CD14-positive monocyte (primary cell): Measurements from ENCODE around the gene LDAH. TPM values are rescaled to one million over a fixed set of nuclear protein-coding genes. Genes with fewer than 3 reads are reported as not detected.

Experiments used
- DNase-seq, 3 donors: peaks; one replicate each; pipeline ENCODE4 v3.0.0-alpha.2; 2011 to 2022
- H2AFZ ChIP-seq: 2 replicates; pipeline ENCODE4 v1.6.0; 2012; ENCODE audit warnings: mild to moderate bottlenecking, low read depth, low read length, inconsistent platforms; ENCODE audit not compliant: insufficient read depth, poor library complexity, severe bottlenecking
- H3K27ac ChIP-seq, 2 donors: 1 replicate in 1 of 2; 2 replicates in 1 of 2; pipeline ENCODE4 v1.5.1; 2012 to 2013; ENCODE audit warnings: low read length in 2 of 2, control low read depth in 1 of 2, inconsistent platforms in 1 of 2, low read depth in 1 of 2, mild to moderate bottlenecking in 1 of 2
- H3K27me3 ChIP-seq, 2 donors: one replicate each; pipeline versions ENCODE4 v1.6.0 to v1.6.1; 2011 to 2013; ENCODE audit warnings: low read length in 2 of 2; ENCODE audit not compliant: control insufficient read depth in 2 of 2, insufficient read depth in 2 of 2
- H3K36me3 ChIP-seq, 2 donors: replicated peaks in 1 of 2; 1 replicate in 1 of 2; 2 replicates in 1 of 2; pipeline versions ENCODE4 v1.5.1 to v1.6.1; 2012 to 2013; ENCODE audit warnings: low read length in 2 of 2, control low read depth in 1 of 2, inconsistent platforms in 1 of 2, mild to moderate bottlenecking in 1 of 2; ENCODE audit not compliant: insufficient read depth in 2 of 2, control insufficient read depth in 1 of 2
- H3K4me1 ChIP-seq, 2 donors: 1 replicate in 1 of 2; 2 replicates in 1 of 2; pipeline versions ENCODE4 v1.5.1 to v1.6.1; 2012 to 2013; ENCODE audit warnings: low read length in 2 of 2, control low read depth in 1 of 2, inconsistent platforms in 1 of 2, mild to moderate bottlenecking in 1 of 2, moderate library complexity in 1 of 2; ENCODE audit not compliant: insufficient read depth in 2 of 2, control insufficient read depth in 1 of 2
- H3K4me2 ChIP-seq: replicated peaks from 2 replicates; pipeline ENCODE3; 2012; ENCODE audit warnings: low read length, moderate library complexity, mild to moderate bottlenecking; ENCODE audit not compliant: poor library complexity, severe bottlenecking; ENCODE audit errors: extremely low read depth
- H3K4me3 ChIP-seq, 3 experiments: fragments of 200-600 bp in 1 of 3; sonication (generic) in 1 of 3; replicated peaks in 1 of 3; 1 replicate in 2 of 3; 2 replicates in 1 of 3; pipeline ENCODE4 v1.5.1; 2011 to 2013; ENCODE audit warnings: low read length in 3 of 3, mild to moderate bottlenecking in 3 of 3, control low read depth in 2 of 3, low read depth in 2 of 3, inconsistent platforms in 1 of 3, moderate library complexity in 1 of 3
- H3K79me2 ChIP-seq: 2 replicates; pipeline ENCODE4 v1.6.0; 2012; ENCODE audit warnings: mild to moderate bottlenecking, control low read depth, inconsistent platforms, low read length, moderate library complexity; ENCODE audit not compliant: insufficient read depth
- H3K9ac ChIP-seq: 2 replicates; pipeline ENCODE4 v1.6.0; 2017; ENCODE audit warnings: low read length, mild to moderate bottlenecking; ENCODE audit not compliant: insufficient read depth, poor library complexity, severe bottlenecking
- H3K9me3 ChIP-seq, 2 donors: replicated peaks in 1 of 2; 1 replicate in 1 of 2; 2 replicates in 1 of 2; pipeline versions ENCODE4 v1.5.1 to v1.6.1; 2012 to 2013; ENCODE audit warnings: low read length in 2 of 2, control low read depth in 1 of 2; ENCODE audit not compliant: control insufficient read depth in 1 of 2, insufficient read depth in 1 of 2
- H4K20me1 ChIP-seq: 2 replicates; pipeline ENCODE4 v1.6.0; 2012; ENCODE audit warnings: mild to moderate bottlenecking, low read length, control low read depth, moderate library complexity; ENCODE audit not compliant: insufficient read depth
- H3K27ac Mint-ChIP-seq, 7 donors: one replicate each; pipeline ENCODE4 v1.8.0; 2020; ENCODE audit warnings: mild to moderate bottlenecking in 7 of 7, mixed read lengths in 7 of 7, moderate library complexity in 6 of 7, inconsistent platforms in 2 of 7
- H3K27me3 Mint-ChIP-seq, 3 donors: one replicate each; pipeline ENCODE4 v1.8.0; 2021 to 2022; ENCODE audit warnings: low read depth in 3 of 3, mild to moderate bottlenecking in 3 of 3, mixed read lengths in 3 of 3, moderate library complexity in 3 of 3, inconsistent platforms in 1 of 3
- H3K36me3 Mint-ChIP-seq, 2 donors: one replicate each; pipeline ENCODE4 v1.8.0; 2020; ENCODE audit warnings: mixed read lengths in 2 of 2, inconsistent platforms in 1 of 2, mild to moderate bottlenecking in 1 of 2
- H3K4me1 Mint-ChIP-seq: one replicate; pipeline ENCODE4 v1.8.0; 2020; ENCODE audit warnings: mild to moderate bottlenecking, mixed read lengths
- H3K4me3 Mint-ChIP-seq, 2 donors: one replicate each; pipeline ENCODE4 v1.8.0; 2020; ENCODE audit warnings: mild to moderate bottlenecking in 2 of 2, mixed read lengths in 2 of 2, moderate library complexity in 1 of 2
- H3K9me3 Mint-ChIP-seq, 7 donors: one replicate each; pipeline ENCODE4 v1.8.0; 2020 to 2022; ENCODE audit warnings: mixed read lengths in 7 of 7, mild to moderate bottlenecking in 6 of 7, moderate library complexity in 6 of 7, inconsistent platforms in 2 of 7
- WGBS: methylation state at CpG from one replicate; pipeline ENCODE4 v1.1.5; 2013; ENCODE audit warnings: missing lambda C conversion rate; ENCODE audit not compliant: insufficient coverage; 5-methylcytosine and 5-hydroxymethylcytosine counted together
- intact Hi-C, 2 donors: fragments of 100-400 bp; cut with micrococcal nuclease; formaldehyde crosslinking; loops; one replicate each; pipeline versions ENCODE4 v1.15.0 to v1.15.1; 2023
- polyA plus RNA-seq, 3 donors: library from polyadenylated mRNA; depleted of rRNA in 1 of 3; unstranded in 2 of 3; stranded (reverse) in 1 of 3; fragments of 300-500 nt in 2 of 3; fragments of >200 nt in 1 of 3; fragmentation: Illumina TruSeq in 2 of 3; gene quantifications; 1 replicate in 2 of 3; 2 replicates in 1 of 3; pipeline ENCODE4 v1.2.3, GENCODE V29; 2012 to 2021
- TF ChIP-seq, protein P1 (sequence below): fragments of 200-600 bp; IDR thresholded peaks from one replicate; pipeline ENCODE4 v1.8.0; 2022; ENCODE audit warnings: antibody characterized with exemption, mild to moderate bottlenecking

LDAH gene
- polyA plus RNA-seq, 3 donors, result 3.7 to 5.7 (median 5.0) TPM

DNA sequence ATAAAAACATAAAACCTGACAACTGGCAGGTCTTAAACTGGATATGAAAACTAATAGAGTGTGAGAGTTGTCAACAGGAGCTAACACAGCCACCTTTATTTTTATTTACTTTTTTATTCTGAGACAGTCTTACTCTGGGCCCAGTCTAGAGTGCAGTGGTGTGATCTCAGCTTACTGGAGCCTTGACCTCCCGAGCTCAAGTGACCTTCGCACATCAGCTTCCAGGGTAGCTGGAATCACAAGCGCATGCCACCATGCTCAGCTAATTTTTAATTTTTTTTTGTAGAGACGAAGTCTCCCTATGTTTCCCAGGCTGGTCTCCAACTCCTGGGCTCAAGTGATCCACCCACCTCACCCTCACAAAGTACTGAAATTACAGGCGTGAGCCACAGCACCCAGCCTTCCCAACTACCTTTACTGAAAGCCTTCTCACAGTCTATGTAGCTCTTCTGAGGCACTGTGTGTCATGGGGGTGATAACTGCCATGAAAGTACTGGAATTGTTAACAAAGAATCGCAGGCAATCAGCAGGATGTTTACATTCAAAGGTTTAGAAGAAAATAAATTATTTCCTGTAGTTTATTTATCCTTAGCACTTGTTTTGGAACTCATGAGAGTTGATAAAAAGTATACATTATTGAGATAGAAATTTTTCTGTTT, 131.7 kb downstream of the LDAH start:
- H3K27ac Mint-ChIP-seq, result no peak overlapping the region
- Histone ChIP-seq H3K79me2 (no peaks in the 10 kb centered on the region), H4K20me1 (no peaks in the 10 kb centered on the region), H3K9ac (no peak overlapping the region), H3K4me1 (no peaks in the 10 kb centered on the region), H3K36me3 (peaks cover 0 to 22% of the 10 kb centered on the region in 2 donors), H3K4me2 (no peak overlapping the region), H3K4me3 (no peak overlapping the region), H3K9me3 (no peaks in the 10 kb centered on the region), H3K27ac (no peak overlapping the region), H3K27me3 (no peaks in the 10 kb centered on the region), H2AFZ (no peak overlapping the region)
- H3K27me3 Mint-ChIP-seq, result no peaks in the 10 kb centered on the region
- intact Hi-C loops, result no loop called here
- no peak for DNase-seq
- TF ChIP-seq, protein P1, sequence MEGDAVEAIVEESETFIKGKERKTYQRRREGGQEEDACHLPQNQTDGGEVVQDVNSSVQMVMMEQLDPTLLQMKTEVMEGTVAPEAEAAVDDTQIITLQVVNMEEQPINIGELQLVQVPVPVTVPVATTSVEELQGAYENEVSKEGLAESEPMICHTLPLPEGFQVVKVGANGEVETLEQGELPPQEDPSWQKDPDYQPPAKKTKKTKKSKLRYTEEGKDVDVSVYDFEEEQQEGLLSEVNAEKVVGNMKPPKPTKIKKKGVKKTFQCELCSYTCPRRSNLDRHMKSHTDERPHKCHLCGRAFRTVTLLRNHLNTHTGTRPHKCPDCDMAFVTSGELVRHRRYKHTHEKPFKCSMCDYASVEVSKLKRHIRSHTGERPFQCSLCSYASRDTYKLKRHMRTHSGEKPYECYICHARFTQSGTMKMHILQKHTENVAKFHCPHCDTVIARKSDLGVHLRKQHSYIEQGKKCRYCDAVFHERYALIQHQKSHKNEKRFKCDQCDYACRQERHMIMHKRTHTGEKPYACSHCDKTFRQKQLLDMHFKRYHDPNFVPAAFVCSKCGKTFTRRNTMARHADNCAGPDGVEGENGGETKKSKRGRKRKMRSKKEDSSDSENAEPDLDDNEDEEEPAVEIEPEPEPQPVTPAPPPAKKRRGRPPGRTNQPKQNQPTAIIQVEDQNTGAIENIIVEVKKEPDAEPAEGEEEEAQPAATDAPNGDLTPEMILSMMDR, result no peak
- 100% methylated on average over 4 of the region's 6 CpGs for WGBS
- peaks cover 0 to 5% (median 0%) of the 10 kb centered on the region in 7 donors for H3K9me3 Mint-ChIP-seq
- peaks cover 23 to 34% of the 10 kb centered on the region in 2 donors for H3K36me3 Mint-ChIP-seq
- no peak overlapping the region for H3K4me3 Mint-ChIP-seq
- no peaks in the 10 kb centered on the region for H3K4me1 Mint-ChIP-seq

DNA sequence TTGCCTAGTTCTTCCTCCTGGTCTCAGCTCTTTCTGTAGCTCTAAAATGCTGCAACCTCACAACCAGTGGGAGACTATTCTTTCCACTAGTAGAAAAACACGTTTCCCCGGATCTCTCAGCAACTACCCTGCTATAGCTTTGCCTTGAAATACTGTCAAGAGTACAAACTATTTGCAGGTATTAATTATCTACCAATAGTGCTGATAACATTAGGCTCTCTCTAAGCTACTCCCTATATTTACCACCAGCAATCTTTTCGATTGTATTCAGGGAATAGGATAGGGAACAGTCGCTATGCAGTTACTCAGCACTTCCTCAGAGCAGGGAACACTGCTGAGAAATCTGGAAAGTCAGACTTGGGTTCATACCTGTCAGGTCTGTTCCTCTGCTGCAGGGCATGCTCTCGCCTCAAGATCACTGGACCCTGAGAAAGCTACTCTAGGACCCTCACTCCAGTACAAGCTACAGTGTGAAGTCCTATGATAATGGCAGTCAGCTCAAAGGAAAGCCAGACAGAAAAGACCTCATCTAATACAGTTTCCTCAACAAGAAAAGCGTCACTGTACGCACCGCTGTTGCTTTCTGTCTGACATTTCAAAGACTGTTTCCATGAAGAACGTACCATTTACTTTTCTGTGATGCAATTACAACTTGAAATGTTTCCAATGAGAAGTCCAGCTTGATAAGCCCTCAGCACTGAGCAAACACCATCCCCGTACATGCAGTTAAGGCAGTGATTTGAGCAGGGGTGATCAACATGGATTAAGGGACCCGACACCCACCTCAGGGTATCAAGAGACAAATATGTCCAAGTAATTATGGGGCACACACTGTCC, 133.3 kb downstream of the LDAH start:
- Histone ChIP-seq H4K20me1 (no peaks in the 10 kb centered on the region), H3K36me3 (peaks cover 0 to 36% of the 10 kb centered on the region in 2 donors), H3K4me1 (no peaks in the 10 kb centered on the region), H3K27ac (no peak overlapping the region), H3K9ac (no peak overlapping the region), H3K4me3 (no peak overlapping the region), H3K4me2 (no peak overlapping the region), H3K27me3 (no peaks in the 10 kb centered on the region), H3K9me3 (no peaks in the 10 kb centered on the region), H2AFZ (no peak overlapping the region), H3K79me2 (no peaks in the 10 kb centered on the region)
- H3K4me1 Mint-ChIP-seq, result no peaks in the 10 kb centered on the region
- 86% methylated on average over 7 of the region's 11 CpGs for WGBS
- no peak for DNase-seq
- intact Hi-C loops, result no loop called here
- H3K27me3 Mint-ChIP-seq, result no peaks in the 10 kb centered on the region
- peaks cover 24 to 31% of the 10 kb centered on the region in 2 donors for H3K36me3 Mint-ChIP-seq
- TF ChIP-seq, protein P1, result no peak
- no peak overlapping the region for H3K4me3 Mint-ChIP-seq
- H3K9me3 Mint-ChIP-seq, result peaks cover 0 to 5% (median 0%) of the 10 kb centered on the region in 7 donors
- H3K27ac Mint-ChIP-seq, result peak overlapping the region in 1 of 7 donors; percentile 39
